ENCODE results near the gene TMEM51.

DNA sequence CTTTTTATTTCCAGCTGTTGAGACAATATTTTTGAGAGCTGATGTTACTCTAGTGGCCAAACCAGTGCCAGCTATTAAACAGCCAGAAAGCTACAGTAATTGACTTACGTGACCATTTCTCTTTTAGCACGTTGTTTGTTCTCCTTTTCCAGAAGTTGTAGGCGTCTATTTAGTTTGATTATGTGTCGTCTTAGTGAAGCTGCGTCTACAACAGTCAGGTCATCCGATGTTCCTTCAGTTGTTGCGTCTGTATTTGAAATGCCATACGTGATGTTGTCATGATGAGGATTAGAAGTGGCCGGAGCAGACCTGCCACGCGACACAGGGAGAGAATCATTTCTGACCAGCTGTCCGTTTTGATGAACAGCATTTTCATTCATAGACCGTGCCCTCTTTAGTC lies 38.2 kb downstream of the TMEM51 start:
- TF ChIP-seq CTCF (IDR thresholded peaks at IDR 0.05; ENCODE audit: low read depth, low read length) (no peak), MYC (IDR thresholded peaks at IDR 0.05; ENCODE audit: low read depth, low read length) (no peak), POLR2A (IDR thresholded peaks at IDR 0.05; ENCODE audit: extremely low read depth, insufficient read length) (no peak)
